ENCODE data around the gene PPP1R15A.

PPP1R15A gene

DNA sequence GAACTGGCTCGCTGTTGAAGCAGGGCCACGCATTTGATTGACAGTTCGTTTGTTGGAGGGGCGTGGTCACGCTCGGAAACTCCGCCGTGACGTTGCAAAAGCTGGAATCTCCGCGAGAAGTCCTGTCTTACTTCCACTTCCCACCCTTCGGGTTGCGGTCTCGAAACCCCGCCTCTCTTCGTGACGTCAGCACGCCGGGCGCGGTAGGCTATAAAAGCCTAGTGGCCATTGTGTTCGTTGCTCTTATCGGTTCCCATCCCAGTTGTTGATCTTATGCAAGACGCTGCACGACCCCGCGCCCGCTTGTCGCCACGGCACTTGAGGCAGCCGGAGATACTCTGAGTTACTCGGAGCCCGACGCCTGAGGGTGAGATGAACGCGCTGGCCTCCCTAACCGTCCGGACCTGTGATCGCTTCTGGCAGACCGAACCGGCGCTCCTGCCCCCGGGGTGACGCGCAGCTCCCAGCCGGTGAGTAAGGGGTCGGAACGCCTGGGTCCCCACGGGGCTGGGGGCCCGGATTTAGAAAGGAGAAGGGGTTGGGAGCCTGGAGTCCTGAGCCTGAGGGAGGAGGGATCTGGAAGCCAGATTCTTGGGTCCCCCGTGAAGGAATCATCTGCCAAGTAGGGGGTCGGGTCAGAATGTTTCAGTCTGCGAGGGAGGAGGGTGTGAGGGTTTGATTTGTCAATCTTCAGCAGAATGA, at the start of gene PPP1R15A:
Gene PPP1R15A (plus strand): TSS at position 240 of the 702 bp plus-strand sequence. CDS start 813 bp downstream, outside the sequence.
- Histone ChIP-seq H3K4me3 (ENCODE audit: low read length) (peak within 1 kb of the TSS; percentile 98), H3K4me1 (ENCODE audit: control insufficient read depth, insufficient read depth, low read length) (peaks cover 56% of the 10 kb centered on the region), H3K9ac (ENCODE audit: low read length) (peak within 1 kb of the TSS; percentile 100), H3K9me3 (ENCODE audit: control insufficient read depth, low read length) (no peaks in the 10 kb centered on the region), H3K27me3 (ENCODE audit: control insufficient read depth, insufficient read depth, low read length) (no peaks in the 10 kb centered on the region), H3K36me3 (ENCODE audit: control insufficient read depth, insufficient read depth, low read length) (peaks cover 20% of the 10 kb centered on the region)

GRCh38 chr19:48822514-48822913, 49.7 kb upstream of the PPP1R15A start:
- Histone ChIP-seq H3K27me3 (ENCODE audit: control insufficient read depth, insufficient read depth, low read length) (no peaks in the 10 kb centered on the region), H3K36me3 (ENCODE audit: control insufficient read depth, insufficient read depth, low read length) (no peaks in the 10 kb centered on the region), H3K4me3 (ENCODE audit: low read length) (no peak overlapping the region), H3K9ac (ENCODE audit: low read length) (no peak overlapping the region), H3K4me1 (ENCODE audit: control insufficient read depth, insufficient read depth, low read length) (peaks cover 16% of the 10 kb centered on the region), H3K9me3 (ENCODE audit: control insufficient read depth, low read length) (no peaks in the 10 kb centered on the region)

GRCh38 chr19:48826606-48827020, 45.6 kb upstream of the PPP1R15A start:
- H3K27me3 ChIP-seq (ENCODE audit: control insufficient read depth, insufficient read depth, low read length), result no peaks in the 10 kb centered on the region
- H3K36me3 ChIP-seq (ENCODE audit: control insufficient read depth, insufficient read depth, low read length), result no peaks in the 10 kb centered on the region
- H3K4me3 ChIP-seq (ENCODE audit: low read length), result no peak overlapping the region
- H3K9ac ChIP-seq (ENCODE audit: low read length), result no peak overlapping the region
- no peaks in the 10 kb centered on the region for H3K4me1 ChIP-seq (ENCODE audit: control insufficient read depth, insufficient read depth, low read length)
- no peaks in the 10 kb centered on the region for H3K9me3 ChIP-seq (ENCODE audit: control insufficient read depth, low read length)

DNA sequence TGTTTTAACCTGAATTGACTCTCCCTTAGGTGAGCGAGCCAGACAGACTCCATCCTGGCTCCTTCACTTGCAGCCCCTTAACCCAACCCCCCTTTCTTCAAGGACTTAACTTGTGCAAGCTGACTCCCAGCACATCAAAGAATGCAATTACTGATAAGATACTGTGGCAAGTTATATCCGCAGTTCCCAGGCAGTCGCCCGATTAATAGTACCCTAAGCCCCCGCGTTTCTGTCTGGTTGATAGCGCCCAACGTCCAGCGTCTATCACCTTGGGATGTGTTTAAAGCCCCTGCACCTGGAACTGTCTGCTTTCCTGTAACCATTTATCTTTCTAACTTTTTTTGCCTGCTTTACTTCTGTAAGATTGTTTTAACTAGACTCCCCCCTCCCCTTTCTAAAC, 42.1 kb upstream of the PPP1R15A start:
- H3K4me3 ChIP-seq (ENCODE audit: low read length), result no peak overlapping the region
- no peaks in the 10 kb centered on the region for H3K36me3 ChIP-seq (ENCODE audit: control insufficient read depth, insufficient read depth, low read length)
- H3K27me3 ChIP-seq (ENCODE audit: control insufficient read depth, insufficient read depth, low read length), result no peaks in the 10 kb centered on the region
- H3K9ac ChIP-seq (ENCODE audit: low read length), result no peak overlapping the region
- no peaks in the 10 kb centered on the region for H3K4me1 ChIP-seq (ENCODE audit: control insufficient read depth, insufficient read depth, low read length)
- H3K9me3 ChIP-seq (ENCODE audit: control insufficient read depth, low read length), result no peaks in the 10 kb centered on the region

- no peak overlapping the region for H3K4me3 ChIP-seq (ENCODE audit: low read length)
- H3K27me3 ChIP-seq (ENCODE audit: control insufficient read depth, insufficient read depth, low read length), result no peaks in the 10 kb centered on the region
- peaks cover 8% of the 10 kb centered on the region for H3K4me1 ChIP-seq (ENCODE audit: control insufficient read depth, insufficient read depth, low read length)
- H3K36me3 ChIP-seq (ENCODE audit: control insufficient read depth, insufficient read depth, low read length), result no peaks in the 10 kb centered on the region
- no peaks in the 10 kb centered on the region for H3K9me3 ChIP-seq (ENCODE audit: control insufficient read depth, low read length)
- H3K9ac ChIP-seq (ENCODE audit: low read length), result no peak overlapping the region
Measured at GRCh38 chr19:48830965-48831364, 41.3 kb upstream of the PPP1R15A start.

GRCh38 chr19:48833049-48833448, 39.2 kb upstream of the PPP1R15A start:
- Histone ChIP-seq H3K36me3 (ENCODE audit: control insufficient read depth, insufficient read depth, low read length) (no peaks in the 10 kb centered on the region), H3K9ac (ENCODE audit: low read length) (no peak overlapping the region), H3K27me3 (ENCODE audit: control insufficient read depth, insufficient read depth, low read length) (peaks cover 10% of the 10 kb centered on the region), H3K4me3 (ENCODE audit: low read length) (no peak overlapping the region), H3K9me3 (ENCODE audit: control insufficient read depth, low read length) (no peaks in the 10 kb centered on the region), H3K4me1 (ENCODE audit: control insufficient read depth, insufficient read depth, low read length) (peaks cover 18% of the 10 kb centered on the region)

GRCh38 chr19:48833977-48834376, 38.2 kb upstream of the PPP1R15A start:
- Histone ChIP-seq H3K36me3 (ENCODE audit: control insufficient read depth, insufficient read depth, low read length) (no peaks in the 10 kb centered on the region), H3K4me1 (ENCODE audit: control insufficient read depth, insufficient read depth, low read length) (peaks cover 18% of the 10 kb centered on the region), H3K9ac (ENCODE audit: low read length) (no peak overlapping the region), H3K27me3 (ENCODE audit: control insufficient read depth, insufficient read depth, low read length) (peaks cover 10% of the 10 kb centered on the region), H3K4me3 (ENCODE audit: low read length) (no peak overlapping the region), H3K9me3 (ENCODE audit: control insufficient read depth, low read length) (no peaks in the 10 kb centered on the region)

GRCh38 chr19:48835734-48836088, 36.5 kb upstream of the PPP1R15A start:
- no peaks in the 10 kb centered on the region for H3K9me3 ChIP-seq (ENCODE audit: control insufficient read depth, low read length)
- H3K27me3 ChIP-seq (ENCODE audit: control insufficient read depth, insufficient read depth, low read length), result peaks cover 10% of the 10 kb centered on the region
- H3K9ac ChIP-seq (ENCODE audit: low read length), result peak overlapping the region; percentile 54
- no peak overlapping the region for H3K4me3 ChIP-seq (ENCODE audit: low read length)
- no peaks in the 10 kb centered on the region for H3K36me3 ChIP-seq (ENCODE audit: control insufficient read depth, insufficient read depth, low read length)
- H3K4me1 ChIP-seq (ENCODE audit: control insufficient read depth, insufficient read depth, low read length), result peaks cover 18% of the 10 kb centered on the region

DNA sequence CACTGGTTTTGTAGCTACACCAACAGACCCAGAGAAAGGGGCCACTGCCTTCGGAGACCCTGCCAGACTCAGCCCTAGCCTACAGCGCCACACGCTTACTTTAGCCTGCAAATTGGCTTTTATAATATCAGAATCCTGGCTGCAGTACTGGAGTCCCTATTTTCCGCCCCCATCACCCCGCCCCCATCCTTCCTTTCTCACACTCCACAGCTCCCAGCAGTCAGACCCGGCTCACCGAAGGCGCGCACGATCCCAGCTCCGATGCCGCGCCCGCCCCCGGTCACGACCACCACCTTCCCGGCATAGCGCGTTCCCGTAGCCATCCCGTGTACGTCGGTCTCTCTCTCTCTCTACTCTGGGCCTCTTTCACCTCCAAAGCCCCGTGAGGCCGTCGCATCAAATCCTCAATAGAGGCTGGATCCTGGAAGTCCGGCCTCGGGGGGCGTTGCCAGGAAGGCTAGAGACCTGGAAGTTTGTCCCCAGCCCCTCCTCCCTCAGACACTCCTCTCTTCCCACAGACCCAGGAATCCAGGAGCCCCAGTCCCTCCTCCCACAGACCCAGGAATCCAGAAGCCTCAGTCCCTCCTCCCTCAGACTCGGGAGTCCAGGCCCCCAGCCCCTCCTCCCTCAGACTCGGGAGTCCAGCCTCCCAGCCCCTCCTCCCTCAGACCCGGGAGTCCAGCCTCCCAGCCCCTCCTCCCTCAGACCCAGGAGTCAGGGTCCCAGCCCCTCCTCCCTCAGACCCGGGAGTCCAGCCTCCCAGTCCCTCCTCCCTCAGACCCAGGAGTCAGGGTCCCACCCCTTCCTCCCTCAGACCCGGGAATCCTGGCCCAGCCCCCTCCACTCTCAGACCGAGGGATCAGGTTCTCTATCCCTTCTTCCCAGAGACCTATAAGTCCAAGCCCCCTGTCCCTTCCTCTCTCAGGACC, 35.9 kb upstream of the PPP1R15A start, which contains the start of gene HSD17B14:
Gene HSD17B14 (minus strand): TSS at position 403 of the 929 bp plus-strand sequence. CDS start 80 bp downstream, at position 323.
- Histone ChIP-seq H3K27me3 (ENCODE audit: control insufficient read depth, insufficient read depth, low read length) (peaks cover 10% of the 10 kb centered on the region), H3K4me1 (ENCODE audit: control insufficient read depth, insufficient read depth, low read length) (peaks cover 18% of the 10 kb centered on the region), H3K9me3 (ENCODE audit: control insufficient read depth, low read length) (no peaks in the 10 kb centered on the region), H3K36me3 (ENCODE audit: control insufficient read depth, insufficient read depth, low read length) (no peaks in the 10 kb centered on the region), H3K4me3 (ENCODE audit: low read length) (no peak within 1 kb of the TSS), H3K9ac (ENCODE audit: low read length) (peak within 1 kb of the TSS; percentile 54)

DNA sequence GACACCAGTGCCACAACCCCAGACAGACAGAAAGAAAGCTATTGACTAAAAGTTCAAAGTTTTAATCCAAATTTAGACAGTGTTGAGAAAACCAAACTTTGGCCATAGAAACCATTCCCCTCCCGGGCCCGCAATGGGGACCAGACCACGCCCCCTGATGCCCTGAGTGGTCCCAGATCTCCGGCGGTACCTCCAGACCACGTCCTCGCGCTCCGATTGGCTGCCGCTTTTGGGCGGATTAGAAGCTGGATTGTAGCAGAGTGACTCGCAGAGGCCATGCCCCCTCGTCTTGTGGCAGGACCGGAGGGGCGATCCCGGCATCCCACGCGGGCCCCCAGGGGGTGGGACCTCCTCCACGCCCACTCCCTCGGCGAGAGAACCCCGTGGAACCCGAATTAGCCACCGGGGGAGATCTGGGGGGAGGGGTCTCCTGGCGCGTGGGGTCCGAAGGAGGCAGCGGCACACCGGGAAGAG, 35.1 kb upstream of the PPP1R15A start:
- H3K9me3 ChIP-seq (ENCODE audit: control insufficient read depth, low read length), result no peaks in the 10 kb centered on the region
- H3K27me3 ChIP-seq (ENCODE audit: control insufficient read depth, insufficient read depth, low read length), result peaks cover 10% of the 10 kb centered on the region
- peaks cover 18% of the 10 kb centered on the region for H3K4me1 ChIP-seq (ENCODE audit: control insufficient read depth, insufficient read depth, low read length)
- peak overlapping the region; percentile 54 for H3K9ac ChIP-seq (ENCODE audit: low read length)
- no peaks in the 10 kb centered on the region for H3K36me3 ChIP-seq (ENCODE audit: control insufficient read depth, insufficient read depth, low read length)
- H3K4me3 ChIP-seq (ENCODE audit: low read length), result no peak overlapping the region

GRCh38 chr19:48837687-48838086, 34.5 kb upstream of the PPP1R15A start:
- no peaks in the 10 kb centered on the region for H3K36me3 ChIP-seq (ENCODE audit: control insufficient read depth, insufficient read depth, low read length)
- no peak overlapping the region for H3K9ac ChIP-seq (ENCODE audit: low read length)
- H3K4me1 ChIP-seq (ENCODE audit: control insufficient read depth, insufficient read depth, low read length), result peaks cover 18% of the 10 kb centered on the region
- H3K27me3 ChIP-seq (ENCODE audit: control insufficient read depth, insufficient read depth, low read length), result peaks cover 10% of the 10 kb centered on the region
- no peak overlapping the region for H3K4me3 ChIP-seq (ENCODE audit: low read length)
- no peaks in the 10 kb centered on the region for H3K9me3 ChIP-seq (ENCODE audit: control insufficient read depth, low read length)

- H3K9ac ChIP-seq (ENCODE audit: low read length), result no peak overlapping the region
- peaks cover 10% of the 10 kb centered on the region for H3K27me3 ChIP-seq (ENCODE audit: control insufficient read depth, insufficient read depth, low read length)
- no peak overlapping the region for H3K4me3 ChIP-seq (ENCODE audit: low read length)
- H3K9me3 ChIP-seq (ENCODE audit: control insufficient read depth, low read length), result no peaks in the 10 kb centered on the region
- peaks cover 10% of the 10 kb centered on the region for H3K4me1 ChIP-seq (ENCODE audit: control insufficient read depth, insufficient read depth, low read length)
- no peaks in the 10 kb centered on the region for H3K36me3 ChIP-seq (ENCODE audit: control insufficient read depth, insufficient read depth, low read length)
Measured at GRCh38 chr19:48841047-48841446, 31.2 kb upstream of the PPP1R15A start.

Measured in mucosa of stomach (tissue), 1 donor.